HG02852 (cell line): ENCODE results near the gene SYT7.

Experiments
- ATAC-seq: cut with Tn5 transposase; IDR thresholded peaks from one replicate; pipeline ENCODE4 v1.9.1; 2021; ENCODE audit warnings: mild to moderate bottlenecking, moderate library complexity; ENCODE audit not compliant: unreplicated experiment

SYT7 gene

DNA sequence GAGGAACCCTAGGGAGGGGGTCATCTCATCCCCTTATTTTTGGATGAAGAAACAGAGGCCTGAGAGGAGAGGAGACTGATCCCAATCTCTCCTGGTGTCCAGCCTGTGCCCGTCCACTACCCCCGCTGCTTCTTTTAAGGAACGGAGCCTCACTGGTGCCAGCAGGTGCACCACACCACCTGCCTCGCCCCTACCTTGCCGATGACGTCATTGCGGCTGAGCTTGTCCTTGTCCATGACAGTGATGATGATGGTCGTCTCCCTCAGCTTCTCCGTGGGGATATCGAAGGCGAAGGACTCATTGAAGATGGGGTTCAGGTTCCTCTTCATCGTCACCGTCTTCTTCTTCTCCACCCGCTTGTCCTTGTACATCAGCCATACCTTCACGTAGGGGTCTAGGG lies 58.0 kb downstream of the SYT7 start:
- ATAC-seq: no peak

DNA sequence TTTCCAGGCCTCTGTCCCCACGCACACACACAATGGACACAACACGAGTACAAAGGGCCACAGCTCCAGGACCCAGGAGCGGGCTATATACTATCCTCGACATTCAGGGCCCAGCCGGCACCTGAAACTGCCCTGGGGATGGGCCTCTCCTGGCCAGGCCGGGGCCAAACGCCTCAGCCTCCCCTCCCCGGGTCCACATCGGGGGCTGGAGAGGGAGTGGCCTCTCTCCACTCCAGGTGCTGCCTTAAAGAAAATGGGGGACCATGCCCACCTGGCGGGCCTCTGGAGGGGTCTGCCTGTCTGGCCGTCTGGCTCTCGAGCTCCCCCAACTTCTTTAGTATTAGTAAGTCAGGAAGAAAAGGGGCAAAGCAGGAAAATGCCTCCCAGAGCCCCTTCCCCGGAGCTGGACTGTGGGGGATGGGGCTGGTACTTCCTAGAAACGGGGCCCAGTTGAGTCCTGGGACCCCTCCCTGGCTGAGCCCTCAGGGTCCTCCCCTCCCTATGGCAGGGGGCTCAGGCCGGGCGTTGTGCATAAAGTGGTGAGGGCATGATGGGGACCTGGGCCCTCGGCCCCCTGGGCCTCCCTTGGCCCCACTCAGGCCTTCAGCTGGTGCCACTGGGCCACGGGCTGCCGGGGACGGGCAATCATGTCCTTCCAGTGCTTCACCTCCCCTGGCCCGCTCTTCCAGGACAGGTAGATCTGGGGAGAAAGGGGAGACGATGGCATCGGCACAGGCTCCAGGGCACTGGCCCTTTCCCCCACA lies 62.7 kb downstream of the SYT7 start:
- ATAC-seq: no peak

DNA sequence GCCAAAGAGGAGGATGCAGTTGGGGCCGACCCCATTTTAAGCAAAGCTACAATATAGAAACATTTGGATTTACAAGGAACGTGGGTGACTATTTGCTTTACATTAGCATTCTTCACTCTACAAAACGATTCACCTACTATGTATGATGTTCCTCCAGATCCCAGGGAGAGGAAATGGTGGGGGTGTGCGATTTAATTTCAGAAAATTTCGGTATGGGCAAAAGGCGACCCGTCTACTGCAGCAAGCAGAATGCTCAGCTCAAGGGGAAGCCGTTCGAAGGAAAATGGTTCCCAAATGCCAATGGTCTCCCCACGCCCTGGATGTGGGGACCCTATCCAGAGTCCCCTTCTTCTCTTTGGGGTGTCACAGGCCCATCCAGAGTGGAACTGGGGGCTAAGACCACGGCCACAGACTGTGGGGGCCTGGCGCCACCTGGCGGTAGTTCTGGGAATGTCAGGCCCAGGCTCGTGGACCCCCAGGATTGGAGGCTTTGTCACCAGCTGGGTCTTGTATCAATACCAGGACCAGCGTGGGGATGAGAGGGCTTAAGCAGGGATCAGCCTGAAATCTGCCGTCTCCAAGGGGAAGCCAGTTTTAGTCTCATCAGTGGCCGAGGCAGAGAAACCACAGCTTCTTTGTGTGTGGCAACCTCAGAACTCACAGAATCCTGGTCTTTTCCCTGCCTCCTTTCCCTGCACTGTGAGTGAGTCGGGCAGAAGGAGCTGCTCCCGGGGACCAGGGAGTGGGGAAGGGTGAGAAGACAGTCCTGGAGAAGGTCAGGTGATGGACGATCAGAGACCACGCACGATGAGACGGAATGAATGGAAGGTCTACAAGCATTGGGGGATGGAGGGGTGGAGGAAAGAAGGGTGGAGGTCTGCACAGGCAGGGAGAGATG lies 64.0 kb downstream of the SYT7 start:
- ATAC-seq: no peak

DNA sequence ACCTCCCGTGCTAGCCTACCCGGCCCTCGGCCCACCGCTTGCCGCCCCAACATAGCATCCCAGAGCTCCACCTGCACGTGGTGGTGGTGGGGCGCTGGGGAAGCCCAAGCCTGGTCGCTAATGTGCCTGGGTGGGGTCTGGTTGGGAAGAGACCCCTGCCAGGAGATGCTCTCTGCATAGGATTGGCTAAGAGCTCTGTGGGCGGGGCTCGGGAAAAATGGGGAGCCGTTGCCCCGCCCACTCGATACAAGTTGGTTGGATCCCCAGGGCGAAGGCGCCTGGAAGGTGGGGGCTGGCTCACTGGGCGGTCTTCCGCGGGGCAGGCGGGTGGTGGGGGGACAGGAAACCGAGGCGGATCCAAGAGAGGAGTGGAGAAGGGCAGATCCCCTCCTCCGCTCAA lies 64.7 kb downstream of the SYT7 start:
- ATAC-seq: no peak

DNA sequence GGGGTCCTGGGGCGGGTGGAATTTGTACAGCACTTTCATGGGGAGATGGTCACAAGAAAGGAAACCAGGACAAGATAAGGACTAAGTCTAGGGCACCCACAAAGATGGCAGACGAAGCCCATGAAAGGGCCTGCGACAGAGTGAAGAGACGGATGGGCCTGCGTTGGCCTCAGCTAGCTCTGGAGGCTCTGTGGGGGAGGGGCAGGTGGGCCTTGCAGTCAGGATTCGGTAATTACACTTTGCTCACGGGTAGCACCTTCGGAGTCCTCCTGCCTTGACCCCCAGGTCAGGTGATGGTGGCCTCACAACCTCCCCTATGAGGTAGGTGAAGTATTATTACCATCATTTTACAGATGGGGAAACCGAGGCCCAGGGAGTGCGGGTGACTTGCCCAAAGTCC lies 65.2 kb downstream of the SYT7 start:
- no peak for ATAC-seq

DNA sequence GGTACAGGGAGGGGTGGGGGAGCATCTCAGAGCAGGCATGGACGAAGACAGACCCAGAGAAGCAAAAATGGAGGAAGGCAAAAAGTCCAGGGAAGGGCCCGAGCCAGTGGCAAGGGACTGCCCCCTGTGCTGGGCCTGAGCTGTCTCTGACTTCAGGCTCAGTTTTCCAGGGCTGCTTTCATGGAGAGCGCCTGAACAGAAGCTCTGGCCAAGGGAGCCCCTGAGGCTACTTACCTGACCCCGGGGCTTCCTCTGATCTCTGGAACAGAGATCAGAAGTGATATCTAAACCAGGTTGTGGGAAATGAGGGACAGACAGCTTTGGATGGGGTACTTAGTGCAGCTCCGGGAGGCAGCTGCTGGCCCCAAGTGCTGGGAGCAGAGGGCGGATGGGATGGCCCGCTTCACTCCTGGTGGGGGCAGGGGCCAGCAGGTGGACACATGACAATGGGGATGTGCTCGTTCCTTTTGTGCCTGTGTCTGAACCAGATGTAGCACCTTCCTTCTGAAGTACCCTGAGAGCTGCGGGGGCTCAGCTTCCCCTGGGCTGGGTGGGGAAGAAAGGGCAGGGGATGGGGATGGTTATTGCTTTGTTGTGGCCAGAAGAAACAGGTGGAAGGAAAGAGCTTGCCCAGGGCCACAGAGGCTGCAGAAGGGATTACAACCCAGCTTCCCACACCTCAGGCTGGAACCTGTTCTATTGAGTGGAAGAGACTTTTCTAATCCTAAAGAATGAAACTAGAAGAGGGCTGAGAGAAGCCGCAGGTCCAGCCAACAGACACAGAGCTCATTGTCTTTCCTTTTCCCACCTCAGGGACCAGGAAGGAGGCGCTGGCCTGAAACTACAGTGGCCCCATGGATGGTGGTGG lies 66.6 kb downstream of the SYT7 start:
- no peak for ATAC-seq

DNA sequence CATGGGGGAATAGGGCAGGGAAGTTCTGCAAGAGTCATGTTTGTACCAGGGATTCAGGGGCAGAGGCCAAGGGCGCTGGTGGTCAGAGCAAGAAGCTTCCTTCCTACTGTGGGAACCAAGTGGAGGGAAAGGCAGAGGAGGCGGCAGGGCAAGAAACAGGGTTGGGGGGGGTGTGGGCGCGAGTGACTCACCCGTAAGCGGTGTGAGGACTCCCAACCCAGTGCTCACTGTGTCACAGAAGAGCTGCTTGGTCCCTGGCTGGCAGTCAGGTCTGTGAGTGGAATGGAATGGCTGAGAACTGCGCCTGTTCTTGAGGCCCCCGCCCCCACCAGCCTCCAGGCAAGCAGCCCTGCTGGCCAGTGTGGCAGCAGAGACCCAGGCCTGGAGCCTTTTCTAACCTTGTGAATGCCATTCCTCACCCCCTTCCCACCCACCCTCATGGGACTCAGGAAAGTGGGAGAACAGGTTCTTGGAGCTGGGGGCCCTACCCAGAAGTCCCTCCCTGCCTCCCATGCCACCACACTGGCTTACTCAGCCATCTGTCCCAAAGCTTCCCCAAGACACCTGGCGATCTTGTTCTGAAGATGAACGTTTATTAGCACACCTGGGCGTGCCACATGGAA lies 67.6 kb downstream of the SYT7 start:
- ATAC-seq: no peak

DNA sequence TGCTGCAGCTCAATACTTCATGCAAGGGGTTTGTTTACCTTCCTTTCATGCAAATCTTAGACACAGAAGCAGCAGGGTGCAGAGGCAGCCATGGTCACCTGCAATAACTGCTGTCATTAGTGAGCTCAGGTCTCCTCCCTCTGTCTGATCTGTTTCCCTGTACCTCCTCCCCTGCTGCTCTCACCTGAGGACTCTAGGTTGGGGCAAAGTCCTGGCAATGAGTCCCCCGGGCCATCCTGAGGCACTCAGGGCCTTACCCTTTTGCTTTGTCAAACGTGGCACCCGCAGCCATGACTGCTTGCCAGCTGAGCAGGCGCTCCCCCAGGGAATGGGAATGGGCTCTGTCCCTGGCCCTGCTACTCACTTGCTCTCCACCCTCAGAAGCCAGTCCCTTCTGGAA lies 68.4 kb downstream of the SYT7 start:
- no peak for ATAC-seq

DNA sequence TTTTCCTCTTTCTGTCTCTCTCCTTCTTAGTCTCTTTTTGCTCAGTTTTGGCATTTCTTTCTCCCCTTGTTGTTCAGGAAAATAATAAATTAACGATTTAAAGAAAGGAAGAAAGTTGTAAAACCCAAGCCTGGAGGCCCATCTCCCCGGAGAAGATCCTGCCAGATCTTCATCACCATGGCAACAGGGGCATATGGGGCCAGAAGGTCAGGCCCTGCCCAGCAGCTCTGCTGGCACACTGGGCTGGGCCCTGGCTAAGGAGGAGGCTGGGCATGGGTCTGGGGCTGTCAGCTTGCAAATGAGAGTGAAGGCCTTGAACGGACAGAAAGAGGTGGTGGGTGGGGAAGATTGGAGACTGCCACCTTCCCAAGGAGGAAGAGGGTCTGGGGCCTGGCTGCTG lies 69.5 kb downstream of the SYT7 start:
- no peak for ATAC-seq

DNA sequence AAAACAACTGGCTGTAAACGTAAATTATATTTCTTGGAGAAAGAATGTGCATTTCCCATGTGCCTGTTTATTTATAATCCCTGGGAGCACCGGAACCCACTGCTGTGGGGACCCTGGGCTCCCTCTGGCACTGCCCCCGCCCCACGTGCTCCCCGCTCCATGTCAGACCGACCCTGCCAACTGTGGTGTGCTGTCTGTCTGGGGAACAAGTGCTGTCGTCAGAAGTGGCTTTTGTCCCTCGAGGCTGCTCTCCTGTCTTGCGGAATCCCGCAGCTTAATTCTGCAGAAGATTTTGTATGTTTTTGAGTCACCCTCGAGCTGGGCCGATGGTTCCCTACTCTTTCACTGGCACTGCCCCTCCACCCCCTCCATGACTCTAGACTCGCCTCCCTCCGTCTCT lies 69.9 kb downstream of the SYT7 start:
- ATAC-seq: no peak

DNA sequence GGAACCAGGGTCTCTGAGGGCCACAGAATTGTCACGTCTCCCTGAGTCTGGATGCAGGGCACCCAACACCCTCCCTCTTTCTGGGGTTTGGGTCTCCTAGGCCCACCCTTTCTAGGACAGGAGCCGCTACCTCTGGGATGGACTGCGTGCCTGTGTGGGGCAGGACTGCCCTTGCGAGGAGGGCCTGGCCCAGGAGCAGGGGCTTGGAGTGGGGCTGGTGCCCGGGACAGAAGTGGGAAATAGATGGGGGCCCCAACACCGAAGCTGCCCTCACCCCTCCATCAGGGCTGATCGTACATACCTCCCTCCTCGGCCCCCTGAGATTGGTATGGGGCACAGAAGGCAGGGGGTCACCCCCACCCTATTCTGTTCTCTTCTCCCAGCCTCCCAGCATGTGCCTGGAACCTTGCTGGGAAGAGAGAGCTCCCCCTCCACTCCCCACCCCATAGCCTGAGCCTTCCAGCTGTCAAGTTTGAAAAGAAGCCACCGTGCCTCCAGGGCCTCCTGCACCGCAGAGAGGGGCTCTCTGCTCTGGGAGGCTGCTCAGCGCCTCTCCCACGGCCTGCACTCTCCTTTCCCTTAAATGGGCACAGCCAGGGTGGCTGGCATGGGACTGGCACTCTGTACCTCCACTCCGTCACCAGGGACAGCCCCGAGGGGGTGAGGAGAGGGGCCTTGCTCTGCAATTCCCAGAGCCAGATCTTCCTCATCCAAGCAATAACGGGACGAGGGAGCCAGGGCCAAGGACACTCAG lies 70.5 kb downstream of the SYT7 start:
- ATAC-seq: no peak

DNA sequence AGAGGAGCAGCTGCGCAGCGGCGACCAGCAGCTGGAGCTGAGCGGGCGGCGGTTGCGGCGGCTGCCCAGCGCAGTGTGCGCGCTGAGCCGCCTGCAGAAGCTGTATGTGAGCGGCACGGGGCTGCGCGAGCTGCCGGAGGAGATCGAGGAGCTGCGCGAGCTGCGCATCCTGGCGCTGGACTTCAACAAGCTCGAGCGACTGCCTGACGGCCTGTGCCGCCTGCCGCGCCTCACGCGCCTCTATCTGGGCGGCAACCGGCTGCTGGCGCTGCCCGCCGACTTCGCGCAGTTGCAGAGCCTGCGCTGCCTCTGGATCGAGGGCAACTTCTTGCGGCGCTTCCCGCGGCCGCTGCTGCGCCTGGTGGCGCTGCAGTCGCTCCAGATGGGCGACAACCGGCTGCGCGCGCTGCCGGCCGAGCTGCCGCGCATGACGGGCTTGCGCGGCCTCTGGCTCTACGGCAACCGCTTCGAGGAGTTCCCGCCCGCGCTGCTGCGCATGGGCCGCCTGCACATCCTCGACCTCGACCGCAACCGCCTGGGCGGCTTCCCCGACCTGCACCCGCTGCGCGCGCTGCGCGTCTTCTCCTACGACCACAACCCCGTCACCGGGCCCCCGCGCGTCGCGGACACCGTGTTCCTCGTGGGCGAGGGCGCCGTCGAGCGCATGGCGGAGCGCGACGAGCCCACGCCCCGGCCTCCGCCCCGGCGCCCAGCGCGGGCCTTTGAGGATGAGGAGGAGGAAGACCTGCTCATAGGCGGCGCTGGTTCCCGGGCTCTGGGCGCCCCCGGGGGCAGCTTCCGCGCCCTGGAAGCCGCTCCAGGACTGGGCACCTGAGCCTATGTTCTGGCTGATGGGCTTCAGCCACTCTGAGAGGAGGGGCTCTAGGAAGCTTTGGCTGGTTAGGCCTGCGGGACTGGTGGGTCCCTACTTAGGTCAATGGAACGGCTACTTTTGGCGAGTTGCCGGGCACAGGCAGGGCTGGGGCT lies 71.5 kb downstream of the SYT7 start:
- peak; percentile 38 for ATAC-seq

DNA sequence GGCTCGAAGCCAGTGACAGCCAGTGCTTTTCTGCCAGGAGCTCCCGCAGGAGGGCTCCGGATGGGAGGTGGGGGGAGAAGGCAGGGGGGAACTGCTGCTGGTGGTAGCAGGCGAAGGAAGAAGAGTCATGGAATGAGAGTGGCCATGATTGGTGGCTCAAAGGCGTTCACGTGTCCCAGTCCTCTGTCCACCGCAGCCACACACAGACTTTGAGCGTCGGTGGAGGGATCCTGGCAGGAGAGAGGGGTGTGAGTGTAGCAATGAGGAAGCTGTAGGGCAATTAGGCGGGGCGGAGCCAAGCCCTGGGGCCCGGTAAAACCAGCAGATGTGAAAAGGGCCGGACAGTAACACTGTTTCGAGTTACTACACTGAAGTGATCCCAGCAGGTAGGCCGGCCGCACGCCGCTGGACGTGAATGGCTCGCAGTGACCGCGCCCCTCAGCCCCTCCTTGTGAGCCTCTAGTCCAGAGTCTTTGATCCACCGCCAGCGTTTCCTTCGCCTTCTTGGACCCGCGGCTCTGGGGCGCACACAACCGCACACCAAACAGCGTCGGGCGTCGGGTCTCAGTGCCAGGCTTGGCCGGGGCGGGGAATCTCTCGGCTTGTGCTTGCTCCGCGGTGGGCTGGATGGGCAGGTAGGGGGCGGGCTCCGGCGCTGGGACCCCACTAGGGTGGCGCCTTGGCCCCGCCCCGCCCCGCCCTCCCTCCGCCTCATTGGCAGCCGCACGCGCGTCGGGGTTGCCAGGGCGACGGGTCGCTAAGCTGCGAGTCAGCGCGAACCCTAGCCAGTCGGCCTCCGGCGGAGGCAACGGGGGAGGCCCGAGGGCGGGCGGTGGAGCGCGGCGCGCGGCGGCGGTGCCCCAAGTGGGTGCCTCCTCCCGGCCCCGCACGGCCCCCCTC lies 72.7 kb downstream of the SYT7 start, which contains the start of gene LRRC10B:
TSS of gene LRRC10B (plus strand) at position 788 of the 900 bp plus-strand sequence. CDS start 250 bp downstream, outside the sequence.
- ATAC-seq: no peak

DNA sequence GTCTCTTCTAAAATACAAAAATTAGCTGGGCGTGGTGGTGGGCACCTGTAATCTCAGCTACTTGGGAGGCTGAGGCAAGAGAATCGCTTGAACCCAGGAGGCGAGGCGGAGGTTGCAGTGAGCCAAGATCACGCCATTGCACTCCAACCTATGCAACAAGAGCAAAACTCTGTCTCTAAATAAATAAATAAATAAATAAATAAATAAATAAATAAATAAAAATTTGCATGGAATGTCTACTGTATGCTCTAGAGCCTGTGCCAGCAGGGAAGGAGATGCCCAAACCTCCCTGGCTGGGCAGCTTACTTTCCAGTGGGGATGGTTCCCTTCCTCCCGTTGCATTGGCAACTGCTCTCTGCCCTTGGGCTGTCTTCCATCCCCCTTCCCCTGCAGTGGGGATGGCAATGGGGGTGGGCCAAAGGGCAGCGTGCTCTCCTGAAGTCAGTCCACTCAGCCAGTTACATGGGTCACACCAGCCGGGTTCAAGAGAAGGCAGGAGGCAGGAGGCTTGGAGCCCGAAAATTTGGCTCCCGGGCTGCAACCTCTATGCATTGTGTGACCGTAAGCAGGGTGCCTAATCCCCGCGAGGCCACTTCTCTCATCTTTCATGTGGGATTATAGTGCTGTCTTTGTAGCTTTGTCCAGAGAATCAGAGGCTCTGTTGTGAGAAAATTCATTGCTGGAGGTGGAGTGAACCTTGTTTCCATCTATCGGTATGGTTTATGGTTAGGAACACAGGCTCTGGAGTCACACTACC lies 73.7 kb downstream of the SYT7 start:
- no peak for ATAC-seq

DNA sequence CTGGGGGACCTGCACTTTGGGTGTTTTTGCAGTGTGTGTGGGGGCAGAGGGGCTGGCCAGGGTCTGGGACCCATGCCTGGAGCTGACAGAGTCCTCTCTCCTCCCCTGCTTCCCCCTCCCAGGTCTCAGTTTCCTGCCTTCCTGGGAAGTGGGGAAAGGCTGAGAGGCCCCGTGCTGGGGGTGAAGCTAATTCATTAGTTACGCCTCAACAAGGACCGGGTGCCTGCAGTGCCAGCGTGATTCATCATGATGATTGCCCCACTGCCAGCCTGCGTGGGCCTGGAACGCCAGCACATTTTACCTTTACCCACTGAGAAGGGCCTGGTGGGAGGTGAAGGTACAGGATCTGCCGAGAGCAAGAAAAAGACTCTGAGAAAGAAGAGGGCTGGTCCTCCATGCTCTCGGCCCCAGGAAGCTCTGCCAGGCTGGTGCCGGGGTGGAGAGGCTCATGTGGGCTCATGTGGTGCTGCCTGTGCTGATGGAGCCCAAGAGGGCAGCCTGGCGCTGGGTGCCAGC lies 75.2 kb downstream of the SYT7 start:
- no peak for ATAC-seq

DNA sequence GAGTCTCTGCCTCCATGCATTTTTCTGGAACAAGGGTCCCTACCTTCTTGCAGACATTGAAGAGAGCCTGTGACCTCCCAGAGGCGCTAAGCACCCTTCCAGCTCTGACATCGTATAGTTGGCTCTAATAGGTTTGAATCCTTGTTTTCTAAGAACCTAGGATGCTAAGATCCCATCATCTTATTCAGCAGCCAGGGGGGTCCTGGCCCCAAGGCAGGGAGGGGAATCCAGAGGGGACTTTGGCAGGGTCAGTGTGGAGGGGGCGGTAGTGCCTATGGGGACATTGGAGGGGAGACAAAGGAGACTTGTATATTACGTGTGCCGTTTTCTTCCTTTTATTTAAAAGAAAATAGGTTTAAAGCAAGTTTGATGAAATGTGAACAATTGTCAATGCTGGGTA lies 75.8 kb downstream of the SYT7 start:
- no peak for ATAC-seq
